HG03575 (cell line): ENCODE measurements around the gene EIF3CL.
"Not testable (repeated sequence)": the region's sequence is repeated elsewhere in the genome, so short reads cannot be mapped to it uniquely, and the experiment has no call there.

Experiments
- ATAC-seq: cut with Tn5 transposase; IDR thresholded peaks from one replicate; pipeline ENCODE4 v1.9.1; 2021; ENCODE audit not compliant: unreplicated experiment, insufficient number of reproducible peaks, low FRiP score; ENCODE audit errors: extremely low read depth

EIF3CL gene

DNA sequence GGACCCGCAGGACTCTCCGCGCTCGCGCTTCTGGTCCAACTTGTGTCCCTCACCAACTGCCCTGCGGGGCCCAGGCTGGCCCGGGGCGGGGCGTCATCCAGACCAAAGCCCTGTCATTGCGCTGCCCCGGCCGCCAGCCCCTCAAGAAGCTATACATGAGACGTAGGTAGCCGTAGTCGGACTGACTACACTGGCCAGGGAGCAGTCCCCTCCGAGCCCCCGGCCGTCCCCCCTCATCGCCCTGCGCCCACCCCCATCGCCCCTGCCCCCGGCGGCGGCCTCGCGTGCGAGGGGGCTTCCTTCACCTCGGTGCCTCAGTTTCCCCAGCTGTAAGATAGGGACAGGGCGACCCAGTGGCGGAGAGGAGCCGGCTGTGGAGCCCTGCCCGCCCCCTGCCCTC, 35.7 kb downstream of the EIF3CL start:
- ATAC-seq = not testable (repeated sequence)

GRCh38 chr16:28364268-28365173, 39.1 kb downstream of the EIF3CL start:
- not testable (repeated sequence) for ATAC-seq

DNA sequence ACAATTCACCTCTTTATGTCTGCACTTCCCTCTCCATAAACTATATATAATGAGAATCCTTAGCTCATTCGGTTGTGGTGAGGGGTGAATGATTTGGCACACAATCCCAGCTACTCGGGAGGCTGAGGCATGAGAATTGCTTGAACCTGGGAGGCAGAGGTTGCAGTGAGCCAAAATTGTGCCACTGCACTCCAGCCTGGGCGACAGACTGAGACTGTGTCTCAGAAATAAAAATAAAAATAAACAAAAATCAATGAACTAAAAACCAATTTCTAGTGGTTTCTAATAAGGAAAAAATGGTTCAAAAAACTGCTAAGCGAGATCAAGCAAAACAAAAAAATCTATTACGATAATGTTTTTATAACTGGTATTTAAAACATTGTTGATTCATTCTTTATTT, 40.2 kb downstream of the EIF3CL start, which contains the start of gene NPIPB6:
Gene NPIPB6 (minus strand): TSS at position 101 of the 400 bp plus-strand sequence. CDS start 686 bp downstream, outside the sequence.
- not testable (repeated sequence) for ATAC-seq

- ATAC-seq = not testable (repeated sequence)
Observed at GRCh38 chr16:28362600-28362999, 41.0 kb downstream of the EIF3CL start.

GRCh38 chr16:28338230-28338629, 65.4 kb downstream of the EIF3CL start:
- not testable (repeated sequence) for ATAC-seq

DNA sequence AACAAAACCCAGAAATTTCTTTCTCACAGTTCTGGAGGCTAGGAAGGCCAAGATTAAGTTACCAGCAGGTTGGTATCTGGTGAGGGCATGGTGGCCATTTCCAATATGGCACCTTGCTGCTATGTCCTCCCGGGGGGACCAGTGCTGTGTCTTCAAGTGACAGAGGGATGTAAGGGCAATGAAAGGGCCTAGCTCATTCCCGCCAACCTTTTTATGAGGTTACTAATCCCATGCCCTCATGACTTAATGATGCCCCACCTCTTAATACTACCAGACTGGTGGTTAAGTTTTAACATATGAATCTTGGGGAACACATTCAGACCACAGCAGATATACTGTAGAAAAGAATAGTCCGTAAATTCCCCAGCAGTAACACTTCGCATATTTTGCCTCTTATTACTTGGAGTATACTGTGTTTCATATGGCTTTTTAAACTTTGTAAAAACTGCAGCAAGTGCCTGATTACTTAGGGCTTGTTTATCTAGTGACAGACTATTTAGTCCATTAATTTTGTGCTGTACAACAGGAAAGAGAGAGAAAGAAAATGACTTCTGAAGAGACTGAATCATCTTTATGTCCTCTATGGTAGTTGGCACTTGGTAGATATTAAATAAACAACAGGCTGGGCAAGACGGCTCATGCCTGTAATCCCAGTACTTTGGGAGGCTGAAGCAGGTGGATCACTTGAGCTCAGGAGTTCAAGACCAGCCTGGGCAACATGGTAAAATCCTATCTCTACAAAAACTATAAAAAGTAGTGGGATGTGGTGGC, 66.5 kb downstream of the EIF3CL start:
- ATAC-seq = not testable (repeated sequence)

- not testable (repeated sequence) for ATAC-seq
Observed at GRCh38 chr16:28335678-28336077, 68.0 kb downstream of the EIF3CL start.

DNA sequence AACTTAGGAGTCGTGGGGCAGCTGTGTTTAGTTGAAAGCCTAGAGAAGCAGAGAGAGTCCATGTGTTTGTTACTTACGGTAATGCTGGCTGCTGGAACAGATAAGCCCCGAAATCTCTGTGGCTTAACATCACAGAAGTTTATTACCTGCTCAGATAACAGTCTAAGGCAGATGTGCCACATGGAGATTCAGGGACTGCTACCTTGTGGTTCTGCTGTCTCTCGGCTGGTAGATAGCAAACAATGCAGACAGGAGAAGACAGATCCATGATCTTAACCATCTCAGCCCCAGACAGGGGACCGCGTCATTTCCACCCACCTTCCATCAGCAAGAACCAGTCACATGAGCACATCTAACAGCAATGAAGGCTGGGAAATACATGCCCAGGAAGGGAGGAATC, 71.0 kb downstream of the EIF3CL start:
- ATAC-seq = not testable (repeated sequence)

DNA sequence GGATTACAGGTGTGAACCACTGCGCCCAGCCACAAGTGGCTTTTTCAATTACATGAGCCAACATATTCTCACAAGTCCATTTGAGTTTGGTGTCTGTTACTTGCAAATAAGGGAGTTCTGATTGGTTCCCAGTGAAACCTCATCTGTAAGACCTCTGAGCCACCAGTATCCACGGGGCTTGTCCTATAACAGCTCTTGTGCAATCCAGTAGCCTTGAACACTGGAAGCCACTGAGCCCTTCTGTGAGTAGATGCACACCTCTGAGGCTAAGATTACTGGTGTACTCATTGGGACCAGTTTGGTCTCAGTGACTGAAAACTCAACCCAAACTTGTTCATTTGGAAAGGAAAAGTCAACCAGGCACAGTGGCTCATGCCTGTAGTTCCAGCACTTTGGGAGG, 72.7 kb downstream of the EIF3CL start:
- ATAC-seq = not testable (repeated sequence)

GRCh38 chr16:28330232-28330631, 73.4 kb downstream of the EIF3CL start:
- ATAC-seq = not testable (repeated sequence)
